ENCODE results near the gene PRDM16.

GRCh38 chr1:3137111-3138100 is 68.4 kb downstream of the PRDM16 start:
- TF ChIP-seq, protein P1, sequence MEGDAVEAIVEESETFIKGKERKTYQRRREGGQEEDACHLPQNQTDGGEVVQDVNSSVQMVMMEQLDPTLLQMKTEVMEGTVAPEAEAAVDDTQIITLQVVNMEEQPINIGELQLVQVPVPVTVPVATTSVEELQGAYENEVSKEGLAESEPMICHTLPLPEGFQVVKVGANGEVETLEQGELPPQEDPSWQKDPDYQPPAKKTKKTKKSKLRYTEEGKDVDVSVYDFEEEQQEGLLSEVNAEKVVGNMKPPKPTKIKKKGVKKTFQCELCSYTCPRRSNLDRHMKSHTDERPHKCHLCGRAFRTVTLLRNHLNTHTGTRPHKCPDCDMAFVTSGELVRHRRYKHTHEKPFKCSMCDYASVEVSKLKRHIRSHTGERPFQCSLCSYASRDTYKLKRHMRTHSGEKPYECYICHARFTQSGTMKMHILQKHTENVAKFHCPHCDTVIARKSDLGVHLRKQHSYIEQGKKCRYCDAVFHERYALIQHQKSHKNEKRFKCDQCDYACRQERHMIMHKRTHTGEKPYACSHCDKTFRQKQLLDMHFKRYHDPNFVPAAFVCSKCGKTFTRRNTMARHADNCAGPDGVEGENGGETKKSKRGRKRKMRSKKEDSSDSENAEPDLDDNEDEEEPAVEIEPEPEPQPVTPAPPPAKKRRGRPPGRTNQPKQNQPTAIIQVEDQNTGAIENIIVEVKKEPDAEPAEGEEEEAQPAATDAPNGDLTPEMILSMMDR (IDR thresholded peaks at IDR 0.05; ENCODE audit: low read length), result no peak
- no peak for TF ChIP-seq EZH2 (optimal IDR thresholded peaks at IDR 0.05; ENCODE audit: low read depth, low read length)
